ENCODE results near the gene CACNA1A.

DNA sequence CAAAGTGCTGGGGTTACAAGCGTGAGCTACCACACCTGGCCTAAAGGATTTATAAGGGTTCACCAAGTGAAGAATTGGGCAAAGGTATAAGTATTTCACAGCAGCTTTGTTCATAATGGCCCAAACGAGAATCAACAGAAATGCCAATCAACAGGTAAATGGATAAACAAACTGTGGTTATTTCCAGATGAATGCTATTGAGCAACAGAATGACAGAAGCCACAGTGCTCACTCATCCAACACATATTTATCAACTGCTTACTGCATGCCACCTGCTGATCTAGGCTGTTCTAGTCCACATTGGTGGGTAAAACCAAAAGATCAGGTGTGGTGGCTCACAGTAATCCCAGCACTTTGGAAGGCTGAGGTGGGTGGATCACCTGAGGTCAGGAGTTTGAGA is 27.7 kb downstream of the CACNA1A start:
- no peak for TF ChIP-seq EZH2 (IDR thresholded peaks at IDR 0.05; ENCODE audit: insufficient read depth, poor library complexity, severe bottlenecking)
- TF ChIP-seq EZH2phosphoT487 (IDR thresholded peaks at IDR 0.05; ENCODE audit: insufficient read depth, low read depth) = no peak

Data from GM23248 (cell line).